ENCODE data around the gene GNB1. TPM values are rescaled to one million over a fixed set of nuclear protein-coding genes. Genes with fewer than 3 reads are reported as not detected.

The GNB1 gene
- total and polyA plus RNA-seq, 9 of the 15 experiments (the other 6 are each of a cell fraction or from before 2014, with no cell fraction given): 34.3 to 388 (median 114) TPM

DNA sequence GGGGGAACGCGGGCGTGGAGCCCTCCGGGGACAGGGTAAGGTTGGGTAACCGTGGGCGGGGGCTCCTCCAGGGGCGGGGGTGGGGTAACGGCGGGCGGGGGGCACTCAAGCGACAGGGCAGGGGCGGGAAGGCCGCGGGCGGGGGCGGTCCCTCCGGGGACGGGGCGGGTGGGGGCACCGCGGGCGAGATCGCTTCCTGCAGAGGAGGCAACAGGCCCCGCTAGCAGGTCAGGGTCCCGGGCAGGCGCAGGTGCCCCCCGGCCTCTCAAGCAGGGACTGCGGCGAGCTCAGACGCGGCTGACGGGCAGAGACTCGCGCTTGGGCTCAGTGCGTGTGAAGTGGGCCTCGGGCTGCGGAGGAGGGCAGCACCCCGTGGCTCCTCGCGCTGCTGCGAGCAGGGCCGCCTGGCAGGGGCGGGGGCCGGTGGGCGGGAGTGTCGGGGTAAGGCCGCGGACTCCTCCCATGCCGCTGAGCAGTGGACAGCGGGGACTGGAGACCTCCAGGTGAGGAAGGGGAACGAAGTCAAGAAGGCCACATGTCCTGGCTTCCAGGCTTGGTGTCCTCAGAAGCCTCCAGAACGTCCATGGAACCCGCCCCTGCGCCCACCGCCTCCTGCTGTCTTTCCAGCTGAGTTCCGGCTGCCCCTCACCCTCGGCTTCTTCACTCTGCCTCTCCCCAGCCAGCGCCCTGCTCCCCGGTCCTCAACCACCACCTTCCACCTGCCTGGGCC is 627 bp upstream of the GNB1 start (continued):
- no peak for TF ChIP-seq ARID3A (IDR thresholded peaks at IDR 0.05; ENCODE audit: borderline replicate concordance, low read depth, low read length)
- TF ChIP-seq ZNF79 (CRISPR knock-in tag; IDR thresholded peaks at IDR 0.05; ENCODE audit: low read depth): no peak
- TF ChIP-seq ZNF609 (CRISPR knock-in tag; IDR thresholded peaks at IDR 0.05; ENCODE audit: borderline replicate concordance): no peak
- TF ChIP-seq, protein P1, sequence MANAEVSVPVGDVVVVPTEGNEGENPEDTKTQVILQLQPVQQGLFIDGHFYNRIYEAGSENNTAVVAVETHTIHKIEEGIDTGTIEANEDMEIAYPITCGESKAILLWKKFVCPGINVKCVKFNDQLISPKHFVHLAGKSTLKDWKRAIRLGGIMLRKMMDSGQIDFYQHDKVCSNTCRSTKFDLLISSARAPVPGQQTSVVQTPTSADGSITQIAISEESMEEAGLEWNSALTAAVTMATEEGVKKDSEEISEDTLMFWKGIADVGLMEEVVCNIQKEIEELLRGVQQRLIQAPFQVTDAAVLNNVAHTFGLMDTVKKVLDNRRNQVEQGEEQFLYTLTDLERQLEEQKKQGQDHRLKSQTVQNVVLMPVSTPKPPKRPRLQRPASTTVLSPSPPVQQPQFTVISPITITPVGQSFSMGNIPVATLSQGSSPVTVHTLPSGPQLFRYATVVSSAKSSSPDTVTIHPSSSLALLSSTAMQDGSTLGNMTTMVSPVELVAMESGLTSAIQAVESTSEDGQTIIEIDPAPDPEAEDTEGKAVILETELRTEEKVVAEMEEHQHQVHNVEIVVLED (CRISPR knock-in tag; IDR thresholded peaks at IDR 0.05): no peak
- TF ChIP-seq, protein P2, sequence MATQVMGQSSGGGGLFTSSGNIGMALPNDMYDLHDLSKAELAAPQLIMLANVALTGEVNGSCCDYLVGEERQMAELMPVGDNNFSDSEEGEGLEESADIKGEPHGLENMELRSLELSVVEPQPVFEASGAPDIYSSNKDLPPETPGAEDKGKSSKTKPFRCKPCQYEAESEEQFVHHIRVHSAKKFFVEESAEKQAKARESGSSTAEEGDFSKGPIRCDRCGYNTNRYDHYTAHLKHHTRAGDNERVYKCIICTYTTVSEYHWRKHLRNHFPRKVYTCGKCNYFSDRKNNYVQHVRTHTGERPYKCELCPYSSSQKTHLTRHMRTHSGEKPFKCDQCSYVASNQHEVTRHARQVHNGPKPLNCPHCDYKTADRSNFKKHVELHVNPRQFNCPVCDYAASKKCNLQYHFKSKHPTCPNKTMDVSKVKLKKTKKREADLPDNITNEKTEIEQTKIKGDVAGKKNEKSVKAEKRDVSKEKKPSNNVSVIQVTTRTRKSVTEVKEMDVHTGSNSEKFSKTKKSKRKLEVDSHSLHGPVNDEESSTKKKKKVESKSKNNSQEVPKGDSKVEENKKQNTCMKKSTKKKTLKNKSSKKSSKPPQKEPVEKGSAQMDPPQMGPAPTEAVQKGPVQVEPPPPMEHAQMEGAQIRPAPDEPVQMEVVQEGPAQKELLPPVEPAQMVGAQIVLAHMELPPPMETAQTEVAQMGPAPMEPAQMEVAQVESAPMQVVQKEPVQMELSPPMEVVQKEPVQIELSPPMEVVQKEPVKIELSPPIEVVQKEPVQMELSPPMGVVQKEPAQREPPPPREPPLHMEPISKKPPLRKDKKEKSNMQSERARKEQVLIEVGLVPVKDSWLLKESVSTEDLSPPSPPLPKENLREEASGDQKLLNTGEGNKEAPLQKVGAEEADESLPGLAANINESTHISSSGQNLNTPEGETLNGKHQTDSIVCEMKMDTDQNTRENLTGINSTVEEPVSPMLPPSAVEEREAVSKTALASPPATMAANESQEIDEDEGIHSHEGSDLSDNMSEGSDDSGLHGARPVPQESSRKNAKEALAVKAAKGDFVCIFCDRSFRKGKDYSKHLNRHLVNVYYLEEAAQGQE (IDR thresholded peaks at IDR 0.05; ENCODE audit: borderline replicate concordance): no peak
- TF ChIP-seq, protein P2 (CRISPR knock-in tag; IDR thresholded peaks at IDR 0.05; ENCODE audit: low read depth): no peak
- TF ChIP-seq SMARCE1 (IDR thresholded peaks at IDR 0.05): no peak
